ENCODE results near the gene PLPPR1.

DNA sequence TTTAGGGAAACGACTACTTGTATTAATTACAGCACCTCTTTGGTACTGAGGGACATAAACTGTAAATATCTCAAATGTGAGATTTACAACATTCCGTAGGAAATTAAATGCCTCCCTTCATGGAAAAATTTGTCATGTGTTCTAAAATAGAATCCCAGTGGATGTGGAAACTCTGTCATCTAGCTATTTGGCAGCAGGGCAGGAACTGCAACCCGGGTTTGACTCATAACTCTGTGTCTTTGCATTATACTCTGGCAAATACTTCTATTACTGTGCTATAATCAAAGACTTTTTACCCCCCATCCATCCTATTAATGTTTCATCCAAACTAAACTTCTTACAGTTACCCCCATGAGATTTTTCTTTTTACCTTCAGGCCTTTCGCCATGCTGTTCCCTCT lies 6.6 kb downstream of the PLPPR1 start:
- no peak for TF ChIP-seq CTCF (IDR thresholded peaks at IDR 0.05)
- no peak for TF ChIP-seq EZH2 (IDR thresholded peaks at IDR 0.05)

Measured in neural progenitor cell (in vitro differentiated cells).